Activated CD4-positive, alpha-beta T cell treated with anti-CD3 and anti-CD28 coated beads for 36 hours (primary cell): ENCODE results near the gene UBE2J2. TPM values are rescaled to one million over a fixed set of nuclear protein-coding genes. Genes with fewer than 3 reads are reported as not detected.
"Not testable (repeated sequence)": the region's sequence is repeated elsewhere in the genome, so short reads cannot be mapped to it uniquely, and the experiment has no call there.

Source experiments
- ATAC-seq: fragments of 200-7000 bp; cut with Tn5 transposase; one replicate; pipeline ENCODE4 v1.10.0; 2021; ENCODE audit warnings: mild to moderate bottlenecking, moderate library complexity
- CTCF ChIA-PET: fragments of 350-600 bp; sonication (Branson Sonifier 250); formaldehyde crosslinking; loops from one replicate; lab custom pipeline; 2021; ENCODE audit warnings: antibody characterized with exemption; lab: Charles Lee
- POLR2A ChIA-PET: fragments of 350-600 bp; sonication (Branson Sonifier 250); formaldehyde crosslinking; loops from one replicate; lab custom pipeline; 2021; ENCODE audit warnings: antibody characterized with exemption, inconsistent platforms; lab: Charles Lee
- DNase-seq: peaks from one replicate; pipeline ENCODE4 v3.0.0-alpha.2; 2020
- H3K27ac Mint-ChIP-seq: one replicate; pipeline ENCODE4 v1.8.0; 2021; ENCODE audit warnings: mixed read lengths
- H3K27me3 Mint-ChIP-seq: one replicate; pipeline ENCODE4 v1.8.0; 2021; ENCODE audit warnings: mixed read lengths
- H3K36me3 Mint-ChIP-seq: one replicate; pipeline ENCODE4 v1.8.0; 2021; ENCODE audit warnings: low read depth, mixed read lengths
- H3K4me1 Mint-ChIP-seq: one replicate; pipeline ENCODE4 v1.8.0; 2021; ENCODE audit warnings: mixed read lengths
- H3K4me3 Mint-ChIP-seq: one replicate; pipeline ENCODE4 v1.8.0; 2021; ENCODE audit warnings: mild to moderate bottlenecking, moderate library complexity, mixed read lengths
- H3K9me3 Mint-ChIP-seq: one replicate; pipeline ENCODE4 v1.8.0; 2021; ENCODE audit warnings: low read depth, mixed read lengths
- intact Hi-C, 2 experiments: fragments of 100-400 bp; cut with DNase I in 1 of 2; cut with micrococcal nuclease in 1 of 2; formaldehyde crosslinking; loops; one replicate each; pipeline versions ENCODE4 v1.14.2 to v1.15.1; 2022 to 2024; cut with DNase I, micrococcal nuclease
- total RNA-seq, 2 experiments: library from RNA; stranded (reverse); gene quantifications; one replicate each; pipeline ENCODE4 v1.2.3, GENCODE V29; 2021

Gene UBE2J2
- 10 to 100 TPM; 57.4 to 60.2 TPM for total RNA-seq

GRCh38 chr1:1273512-1274298 lies at the start of gene UBE2J2:
TSS of gene UBE2J2 (minus strand) at chr1:1273854. CDS start at chr1:1267992, 5,862 bp downstream.
- H3K36me3 Mint-ChIP-seq = peaks cover 30% of the 10 kb centered on the region
- POLR2A ChIA-PET = interaction anchor here (1.0 kb wide), 1 partner anchor 159 kb away, joined by 3 read pairs; no protein-coding TSS in a partner anchor
- CTCF ChIA-PET = interaction anchor here (1.0 to 1.4 kb wide), 2 partner anchors 9 to 26 kb away, joined by 3 read pairs; no protein-coding TSS in a partner anchor
- H3K4me1 Mint-ChIP-seq = peaks cover 36% of the 10 kb centered on the region
- peak; percentile 97 for DNase-seq
- H3K27me3 Mint-ChIP-seq = no peaks in the 10 kb centered on the region
- ATAC-seq = peak; percentile 94
- H3K9me3 Mint-ChIP-seq = no peaks in the 10 kb centered on the region
- peak within 1 kb of the TSS; percentile 83 for H3K27ac Mint-ChIP-seq
- intact Hi-C loops = loop anchor here (1.0 to 10.0 kb wide), 15 partner anchors 34 to 341 kb away; partner anchors contain the start of genes PUSL1 (in 2 of the 2), ACAP3 (in 1 of the 2), ATAD3A (in 1 of the 2) and ATAD3B (in 1 of the 2)
- peak within 1 kb of the TSS; percentile 85 for H3K4me3 Mint-ChIP-seq

- no peak for ATAC-seq
- Mint-ChIP-seq H3K27me3 (no peaks in the 10 kb centered on the region), H3K27ac (peak overlapping the region; percentile 78), H3K4me3 (peak overlapping the region; percentile 79), H3K4me1 (peaks cover 31% of the 10 kb centered on the region), H3K9me3 (no peaks in the 10 kb centered on the region), H3K36me3 (peaks cover 15% of the 10 kb centered on the region)
- ChIA-PET POLR2A (interaction anchor here (0.6 kb wide), 2 partner anchors 53 to 292 kb away, joined by 3 to 4 read pairs; partner anchors contain the start of gene MIB2), CTCF (no interaction called here)
- intact Hi-C loops = no loop called here
- DNase-seq = no peak
Measured at GRCh38 chr1:1322952-1323351, 49.3 kb upstream of the UBE2J2 start.

GRCh38 chr1:1322418-1322817 lies 48.8 kb upstream of the UBE2J2 start:
- peaks cover 18% of the 10 kb centered on the region for H3K36me3 Mint-ChIP-seq
- CTCF ChIA-PET = no interaction called here
- ATAC-seq = no peak
- intact Hi-C loops = no loop called here
- peak overlapping the region; percentile 79 for H3K4me3 Mint-ChIP-seq
- POLR2A ChIA-PET = no interaction called here
- no peak for DNase-seq
- no peaks in the 10 kb centered on the region for H3K27me3 Mint-ChIP-seq
- H3K27ac Mint-ChIP-seq = peak overlapping the region; percentile 68
- H3K9me3 Mint-ChIP-seq = no peaks in the 10 kb centered on the region
- peaks cover 31% of the 10 kb centered on the region for H3K4me1 Mint-ChIP-seq

DNA sequence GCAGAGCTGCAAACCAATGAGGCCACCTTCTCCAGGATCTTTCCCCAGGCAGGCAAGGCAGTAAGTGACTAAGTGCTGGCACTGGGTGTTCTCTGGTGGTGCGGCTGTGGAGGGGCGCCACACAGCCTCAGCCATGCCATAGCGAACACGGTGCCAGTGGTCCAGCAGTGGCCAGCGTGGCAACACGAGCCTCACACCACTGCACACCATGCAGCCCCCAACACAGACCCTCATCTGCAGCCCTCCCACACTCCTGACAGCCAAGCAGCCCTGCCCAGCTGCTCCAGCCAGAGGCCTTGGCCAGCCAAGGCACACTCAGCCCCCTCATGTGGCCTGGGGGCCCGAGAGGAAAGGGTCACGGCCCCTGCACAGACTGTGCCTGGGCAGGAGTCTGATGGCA lies 47.8 kb upstream of the UBE2J2 start:
- no peak for DNase-seq
- ChIA-PET CTCF (no interaction called here), POLR2A (no interaction called here)
- ATAC-seq = no peak
- intact Hi-C loops = no loop called here
- Mint-ChIP-seq H3K27me3 (no peaks in the 10 kb centered on the region), H3K36me3 (peaks cover 20% of the 10 kb centered on the region), H3K9me3 (no peaks in the 10 kb centered on the region), H3K4me3 (no peak overlapping the region), H3K4me1 (peaks cover 31% of the 10 kb centered on the region), H3K27ac (no peak overlapping the region)

DNA sequence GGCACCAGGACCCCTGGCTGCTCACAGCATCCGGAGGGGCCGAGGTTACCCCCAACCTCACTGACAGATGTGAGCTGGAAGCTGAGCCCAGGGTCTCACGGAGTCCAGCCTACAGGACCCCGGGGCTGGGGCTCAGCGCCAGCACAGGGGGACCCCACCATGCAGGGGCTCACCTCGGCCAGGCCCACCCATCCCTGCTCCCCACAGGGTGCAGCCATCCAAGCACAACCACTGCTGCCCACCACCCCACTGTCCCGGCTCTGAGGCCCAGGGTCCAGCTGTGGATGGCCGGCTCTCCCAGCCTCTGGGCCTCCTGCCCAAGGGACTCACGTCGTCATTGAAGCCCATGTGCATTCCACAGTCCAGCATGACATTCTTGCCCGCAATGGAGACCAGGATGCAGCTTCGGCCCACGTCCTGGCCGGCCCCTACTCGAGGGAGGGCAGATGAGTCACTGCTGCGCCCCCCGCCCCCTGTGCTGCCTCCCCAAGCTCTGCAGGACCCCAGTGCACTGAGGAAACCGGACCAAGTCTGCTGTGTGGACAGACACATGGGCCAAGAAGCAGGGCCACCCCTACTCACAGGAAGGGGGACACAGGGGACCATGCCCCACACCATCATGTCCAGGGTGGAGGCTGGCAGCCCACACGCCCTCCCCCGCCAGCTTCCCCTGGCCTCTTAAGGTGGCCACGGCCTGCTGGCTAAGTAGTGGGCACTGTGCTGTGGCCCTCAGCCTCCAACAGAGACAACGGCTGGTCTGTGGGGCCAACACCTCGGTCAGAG lies 47.2 kb upstream of the UBE2J2 start:
- ATAC-seq = no peak
- intact Hi-C loops = no loop called here
- H3K36me3 Mint-ChIP-seq = peaks cover 23% of the 10 kb centered on the region
- H3K27ac Mint-ChIP-seq = no peak overlapping the region
- H3K4me1 Mint-ChIP-seq = peaks cover 26% of the 10 kb centered on the region
- no peaks in the 10 kb centered on the region for H3K9me3 Mint-ChIP-seq
- H3K27me3 Mint-ChIP-seq = no peaks in the 10 kb centered on the region
- ChIA-PET CTCF (no interaction called here), POLR2A (no interaction called here)
- no peak overlapping the region for H3K4me3 Mint-ChIP-seq
- no peak for DNase-seq

GRCh38 chr1:1319646-1319941 lies 45.9 kb upstream of the UBE2J2 start:
- H3K27ac Mint-ChIP-seq = no peak overlapping the region
- H3K36me3 Mint-ChIP-seq = peaks cover 23% of the 10 kb centered on the region
- CTCF ChIA-PET = no interaction called here
- ATAC-seq = no peak
- intact Hi-C loops = no loop called here
- H3K4me1 Mint-ChIP-seq = peaks cover 21% of the 10 kb centered on the region
- POLR2A ChIA-PET = no interaction called here
- DNase-seq = no peak
- H3K27me3 Mint-ChIP-seq = no peaks in the 10 kb centered on the region
- no peak overlapping the region for H3K4me3 Mint-ChIP-seq
- no peaks in the 10 kb centered on the region for H3K9me3 Mint-ChIP-seq

DNA sequence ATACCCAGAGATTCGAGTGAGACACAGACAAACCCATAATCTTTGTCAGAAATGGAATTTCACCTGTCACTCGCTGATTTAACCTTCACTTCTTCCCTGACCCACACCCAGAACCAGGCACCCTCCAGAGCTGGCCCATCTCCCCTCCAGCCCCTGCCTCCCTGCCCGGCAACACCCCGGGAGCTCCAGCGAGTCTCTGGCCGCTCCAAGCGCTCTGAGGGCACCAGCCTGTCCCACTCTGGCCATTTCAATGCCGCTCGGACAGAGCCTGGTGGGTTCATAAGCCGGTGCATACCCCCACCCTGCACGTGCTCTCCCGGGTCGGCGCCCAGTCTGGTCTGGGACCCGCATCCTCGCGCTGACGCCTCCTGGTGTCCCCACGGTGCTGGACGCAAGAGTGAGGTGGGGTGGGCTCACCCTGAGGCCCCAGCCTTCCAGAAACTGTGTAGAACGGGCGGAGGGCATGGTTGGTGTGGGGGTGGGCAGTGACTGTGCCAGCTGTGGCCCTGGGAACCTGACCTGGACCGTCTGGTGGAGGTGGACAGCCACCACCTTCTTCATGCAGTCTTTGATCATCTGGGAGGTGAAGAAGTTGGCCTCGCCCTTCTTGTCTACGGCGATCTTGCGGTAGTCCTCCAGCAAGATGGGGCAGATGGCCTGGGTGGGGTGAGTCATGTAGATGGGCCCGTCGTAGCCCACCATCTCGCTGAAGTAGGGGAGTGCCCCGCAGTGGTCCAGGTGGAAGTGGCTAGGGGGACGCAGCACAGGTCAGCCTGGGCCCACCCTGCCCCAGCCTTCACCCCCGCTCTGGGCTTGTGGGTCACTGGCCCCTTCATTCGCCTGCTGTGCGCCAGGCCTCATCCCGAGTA lies 45.4 kb upstream of the UBE2J2 start:
- peaks cover 19% of the 10 kb centered on the region for H3K4me1 Mint-ChIP-seq
- H3K27me3 Mint-ChIP-seq = no peaks in the 10 kb centered on the region
- H3K27ac Mint-ChIP-seq = peak overlapping the region; percentile 19
- H3K9me3 Mint-ChIP-seq = no peaks in the 10 kb centered on the region
- peaks cover 23% of the 10 kb centered on the region for H3K36me3 Mint-ChIP-seq
- intact Hi-C loops = no loop called here
- DNase-seq = no peak
- POLR2A ChIA-PET = no interaction called here
- CTCF ChIA-PET = interaction anchor here (0.6 kb wide), 1 partner anchor 83 kb away, joined by 3 read pairs; no protein-coding TSS in a partner anchor
- no peak overlapping the region for H3K4me3 Mint-ChIP-seq
- no peak for ATAC-seq

DNA sequence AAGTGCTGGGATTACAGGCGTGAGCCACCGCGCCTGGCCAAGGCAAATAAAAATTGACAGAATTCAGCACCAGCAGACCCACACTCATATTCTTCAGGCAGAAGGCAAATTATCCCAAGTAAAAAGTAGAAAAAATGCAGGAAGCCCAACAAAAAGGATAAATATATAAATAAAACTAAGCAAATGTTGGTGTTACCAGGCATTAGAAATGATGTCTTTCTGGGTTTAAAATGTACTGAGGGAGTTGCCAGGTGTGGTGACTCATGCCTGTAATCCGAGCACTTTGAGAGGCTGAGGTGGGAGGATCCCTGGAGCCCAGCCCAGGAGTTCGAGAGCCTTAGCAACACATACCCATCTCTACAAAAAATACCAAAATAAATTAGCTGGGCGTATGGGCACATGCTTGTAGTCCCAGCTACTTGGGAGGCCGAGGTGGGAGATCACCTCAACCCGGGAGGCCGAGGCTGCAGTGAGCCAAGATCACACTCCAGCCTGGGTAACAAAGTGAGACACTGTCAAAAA lies 44.5 kb upstream of the UBE2J2 start:
- H3K4me1 Mint-ChIP-seq = peaks cover 14% of the 10 kb centered on the region
- DNase-seq (no peak), ATAC-seq (no peak)
- H3K9me3 Mint-ChIP-seq = no peaks in the 10 kb centered on the region
- no peak overlapping the region for H3K4me3 Mint-ChIP-seq
- H3K36me3 Mint-ChIP-seq = peaks cover 30% of the 10 kb centered on the region
- H3K27me3 Mint-ChIP-seq = no peaks in the 10 kb centered on the region
- POLR2A ChIA-PET = no interaction called here
- no peak overlapping the region for H3K27ac Mint-ChIP-seq
- intact Hi-C loops = no loop called here
- CTCF ChIA-PET = interaction anchor here (0.6 kb wide), 1 partner anchor 84 kb away, joined by 3 read pairs; no protein-coding TSS in a partner anchor

DNA sequence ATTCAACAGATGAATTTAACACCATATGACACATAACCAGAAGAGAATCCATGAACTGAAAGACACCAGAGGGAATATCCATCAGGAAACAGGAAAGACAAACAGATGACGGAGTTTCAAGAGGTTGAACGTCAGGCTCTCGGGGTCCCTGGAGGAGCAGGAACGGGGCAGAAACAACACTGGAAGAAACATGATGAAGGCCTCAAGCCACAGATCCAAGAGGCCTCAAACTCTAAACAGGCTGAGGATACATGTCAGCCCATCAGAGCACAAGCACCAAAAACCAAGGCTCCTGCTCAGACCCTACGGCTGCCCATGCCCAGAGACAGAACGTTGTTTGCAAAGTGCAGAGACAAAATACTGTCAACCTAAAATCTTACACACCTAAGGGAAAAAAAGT lies 43.8 kb upstream of the UBE2J2 start:
- no peak overlapping the region for H3K27ac Mint-ChIP-seq

GRCh38 chr1:1316199-1316598 lies 42.5 kb upstream of the UBE2J2 start:
- H3K9me3 Mint-ChIP-seq, H3K27ac Mint-ChIP-seq, CTCF ChIA-PET, ATAC-seq, DNase-seq, POLR2A ChIA-PET, intact Hi-C loops, H3K4me1 Mint-ChIP-seq, H3K27me3 Mint-ChIP-seq, H3K4me3 Mint-ChIP-seq: not testable (repeated sequence)
- peaks cover 26% of the 10 kb centered on the region for H3K36me3 Mint-ChIP-seq

More for the DNA sequence above, 43.8 kb upstream of the UBE2J2 start:
- Mint-ChIP-seq H3K4me3 (no peak overlapping the region), H3K27me3 (no peaks in the 10 kb centered on the region), H3K4me1 (peaks cover 9% of the 10 kb centered on the region), H3K36me3 (peaks cover 29% of the 10 kb centered on the region), H3K9me3 (no peaks in the 10 kb centered on the region)
- intact Hi-C loops = no loop called here
- ChIA-PET POLR2A (no interaction called here), CTCF (no interaction called here)
- DNase-seq = no peak
- ATAC-seq = no peak
